Fibroblast of pulmonary artery (primary cell): Measurements from ENCODE around the gene ANTXR2.

Experiments
- DNase-seq: peaks from one replicate; pipeline ENCODE4 v3.0.0-alpha.2; 2010; ENCODE audit warnings: low read depth
- H3K4me3 ChIP-seq: replicated peaks from 2 replicates; pipeline ENCODE4 v1.5.1; 2011; ENCODE audit warnings: low read depth, mild to moderate bottlenecking, control low read depth, low read length, moderate library complexity
- CTCF ChIP-seq: IDR thresholded peaks from 2 replicates; pipeline ENCODE4 v1.5.1; 2011; ENCODE audit warnings: mild to moderate bottlenecking, control low read depth, low read length, inconsistent platforms; ENCODE audit errors: missing control alignments

The ANTXR2 gene

GRCh38 chr4:79913581-79913980 is 159.4 kb downstream of the ANTXR2 start:
- no peak overlapping the region for H3K4me3 ChIP-seq
- peak; percentile 34 for DNase-seq
- no peak for TF ChIP-seq CTCF

- no peak for TF ChIP-seq CTCF
- DNase-seq = no peak
- no peak overlapping the region for H3K4me3 ChIP-seq
Observed at GRCh38 chr4:79907001-79907400, 166.0 kb downstream of the ANTXR2 start.

GRCh38 chr4:79906303-79906702 is 166.7 kb downstream of the ANTXR2 start:
- no peak for DNase-seq
- H3K4me3 ChIP-seq = no peak overlapping the region
- TF ChIP-seq CTCF = no peak

GRCh38 chr4:79905212-79905611 is 167.8 kb downstream of the ANTXR2 start:
- TF ChIP-seq CTCF = no peak
- no peak for DNase-seq
- H3K4me3 ChIP-seq = no peak overlapping the region

- DNase-seq = no peak
- H3K4me3 ChIP-seq = no peak overlapping the region
- TF ChIP-seq CTCF = no peak
Observed at GRCh38 chr4:79904331-79904730, 168.7 kb downstream of the ANTXR2 start.

- no peak for DNase-seq
- H3K4me3 ChIP-seq = no peak overlapping the region
- TF ChIP-seq CTCF = no peak
Observed at GRCh38 chr4:79900182-79900581, 172.8 kb downstream of the ANTXR2 start.

GRCh38 chr4:79899481-79899880 is 173.5 kb downstream of the ANTXR2 start:
- no peak for DNase-seq
- no peak for TF ChIP-seq CTCF
- H3K4me3 ChIP-seq = no peak overlapping the region
